ENCODE results near the gene TEN1.

DNA sequence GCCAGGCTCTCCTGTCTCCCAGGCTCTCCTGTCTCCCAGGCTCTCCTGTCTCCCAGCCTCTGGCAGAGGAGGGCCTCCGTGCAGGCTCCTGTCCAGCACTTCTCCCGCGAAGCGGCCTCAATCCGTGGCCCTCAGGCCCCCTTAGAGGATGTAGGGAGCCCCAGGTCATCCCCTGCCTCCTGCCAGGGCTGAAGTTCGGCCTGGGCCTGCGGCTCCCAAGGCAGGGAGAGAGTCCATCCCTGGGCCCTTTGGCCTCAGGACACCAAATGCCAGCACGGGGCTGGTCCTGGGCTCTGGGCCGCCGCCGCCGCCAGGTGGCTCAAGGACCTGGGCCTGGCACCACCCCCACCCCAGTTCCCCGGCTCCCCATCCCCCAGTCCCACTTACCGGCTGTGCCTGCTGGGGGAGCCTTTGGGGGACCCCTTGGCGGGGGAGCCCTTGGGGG is 47.7 kb downstream of the TEN1 start:
- TF ChIP-seq EZH2phosphoT487 (IDR thresholded peaks at IDR 0.05; ENCODE audit: borderline replicate concordance, low read length): no peak
- TF ChIP-seq, protein P1, sequence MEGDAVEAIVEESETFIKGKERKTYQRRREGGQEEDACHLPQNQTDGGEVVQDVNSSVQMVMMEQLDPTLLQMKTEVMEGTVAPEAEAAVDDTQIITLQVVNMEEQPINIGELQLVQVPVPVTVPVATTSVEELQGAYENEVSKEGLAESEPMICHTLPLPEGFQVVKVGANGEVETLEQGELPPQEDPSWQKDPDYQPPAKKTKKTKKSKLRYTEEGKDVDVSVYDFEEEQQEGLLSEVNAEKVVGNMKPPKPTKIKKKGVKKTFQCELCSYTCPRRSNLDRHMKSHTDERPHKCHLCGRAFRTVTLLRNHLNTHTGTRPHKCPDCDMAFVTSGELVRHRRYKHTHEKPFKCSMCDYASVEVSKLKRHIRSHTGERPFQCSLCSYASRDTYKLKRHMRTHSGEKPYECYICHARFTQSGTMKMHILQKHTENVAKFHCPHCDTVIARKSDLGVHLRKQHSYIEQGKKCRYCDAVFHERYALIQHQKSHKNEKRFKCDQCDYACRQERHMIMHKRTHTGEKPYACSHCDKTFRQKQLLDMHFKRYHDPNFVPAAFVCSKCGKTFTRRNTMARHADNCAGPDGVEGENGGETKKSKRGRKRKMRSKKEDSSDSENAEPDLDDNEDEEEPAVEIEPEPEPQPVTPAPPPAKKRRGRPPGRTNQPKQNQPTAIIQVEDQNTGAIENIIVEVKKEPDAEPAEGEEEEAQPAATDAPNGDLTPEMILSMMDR (conservative IDR thresholded peaks at IDR 0.05; ENCODE audit: low read depth, low read length): no peak
